Type B pancreatic cell (in vitro differentiated cells): ENCODE results near the gene SPATS1. TPM values are rescaled to one million over a fixed set of nuclear protein-coding genes. Genes with fewer than 3 reads are reported as not detected.
"Not testable (repeated sequence)": the region's sequence is repeated elsewhere in the genome, so short reads cannot be mapped to it uniquely, and the experiment has no call there.

Experiments used
- DNase-seq: peaks from one replicate; pipeline ENCODE4 v3.0.0; 2021; ENCODE audit warnings: mixed read lengths; ENCODE audit not compliant: unreplicated experiment; ENCODE audit errors: extremely low spot score
- H3K27ac Mint-ChIP-seq: 2 replicates; pipeline ENCODE4 v1.8.0; 2021; ENCODE audit warnings: mild to moderate bottlenecking, mixed read lengths
- H3K27me3 Mint-ChIP-seq: 2 replicates; pipeline ENCODE4 v1.8.0; 2021; ENCODE audit warnings: mixed read lengths
- H3K36me3 Mint-ChIP-seq: 2 replicates; pipeline ENCODE4 v1.8.0; 2021; ENCODE audit warnings: mixed read lengths
- H3K4me1 Mint-ChIP-seq: one replicate; pipeline ENCODE4 v1.8.0; 2021; ENCODE audit warnings: mixed read lengths; ENCODE audit not compliant: unreplicated experiment
- H3K4me3 Mint-ChIP-seq: 2 replicates; pipeline ENCODE4 v1.8.0; 2021; ENCODE audit warnings: mild to moderate bottlenecking, mixed read lengths
- H3K9me3 Mint-ChIP-seq: 2 replicates; pipeline ENCODE4 v1.8.0; 2021; ENCODE audit warnings: mixed read lengths
- CTCF ChIP-seq: fragments of 200-600 bp; sonication (generic); conservative IDR thresholded peaks from 2 replicates; pipeline ENCODE4 v1.5.0; 2021; ENCODE audit warnings: antibody characterized with exemption, mild to moderate bottlenecking
- total RNA-seq: library from RNA; stranded (reverse); gene quantifications from 2 replicates; pipeline ENCODE4 v1.2.1, GENCODE V29; 2021; ENCODE audit warnings: low replicate concordance

Gene SPATS1
- total RNA-seq, 1 donor from 2014 or later: not detected

- Mint-ChIP-seq H3K27me3 (peaks cover 11% of the 10 kb centered on the region), H3K9me3 (no peaks in the 10 kb centered on the region), H3K4me3 (peak within 1 kb of the TSS; percentile 94), H3K27ac (peak within 1 kb of the TSS; percentile 92), H3K4me1 (peaks cover 9% of the 10 kb centered on the region), H3K36me3 (peaks cover 12% of the 10 kb centered on the region)
- DNase-seq: peak; percentile 93
- TF ChIP-seq CTCF: peak; percentile 99
Observed at GRCh38 chr6:44312901-44313788, 29.3 kb upstream of the SPATS1 start, which contains the start of gene AARS2. Gene AARS2 (minus strand): TSS chr6:44313347. CDS start chr6:44313323, 24 bp downstream.

GRCh38 chr6:44314657-44315056, 27.8 kb upstream of the SPATS1 start:
- H3K27ac Mint-ChIP-seq, DNase-seq, H3K4me1 Mint-ChIP-seq, H3K9me3 Mint-ChIP-seq, H3K4me3 Mint-ChIP-seq: not testable (repeated sequence)
- Mint-ChIP-seq H3K36me3 (peaks cover 10% of the 10 kb centered on the region), H3K27me3 (peaks cover 26% of the 10 kb centered on the region)

GRCh38 chr6:44315516-44315915, 26.9 kb upstream of the SPATS1 start:
- Mint-ChIP-seq H3K4me1 (peaks cover 9% of the 10 kb centered on the region), H3K36me3 (peaks cover 4% of the 10 kb centered on the region), H3K27ac (no peak overlapping the region), H3K4me3 (no peak overlapping the region), H3K27me3 (peaks cover 35% of the 10 kb centered on the region), H3K9me3 (no peaks in the 10 kb centered on the region)
- no peak for TF ChIP-seq CTCF
- no peak for DNase-seq

- H3K4me1 Mint-ChIP-seq: peaks cover 9% of the 10 kb centered on the region
- no peak overlapping the region for H3K27ac Mint-ChIP-seq
- no peak overlapping the region for H3K4me3 Mint-ChIP-seq
- H3K27me3 Mint-ChIP-seq: peaks cover 39% of the 10 kb centered on the region
- TF ChIP-seq CTCF: no peak
- no peak for DNase-seq
- no peaks in the 10 kb centered on the region for H3K9me3 Mint-ChIP-seq
- H3K36me3 Mint-ChIP-seq: peaks cover 4% of the 10 kb centered on the region
Observed at GRCh38 chr6:44315951-44316350, 26.5 kb upstream of the SPATS1 start.

- Mint-ChIP-seq H3K4me3 (no peak overlapping the region), H3K27me3 (peaks cover 42% of the 10 kb centered on the region), H3K9me3 (no peaks in the 10 kb centered on the region), H3K36me3 (peaks cover 3% of the 10 kb centered on the region), H3K27ac (no peak overlapping the region), H3K4me1 (peaks cover 8% of the 10 kb centered on the region)
- DNase-seq: no peak
- no peak for TF ChIP-seq CTCF
Observed at GRCh38 chr6:44316481-44316880, 26.0 kb upstream of the SPATS1 start.

- not testable (repeated sequence) for H3K4me3 Mint-ChIP-seq, H3K36me3 Mint-ChIP-seq, H3K4me1 Mint-ChIP-seq, DNase-seq, H3K27ac Mint-ChIP-seq, H3K9me3 Mint-ChIP-seq
- H3K27me3 Mint-ChIP-seq: peaks cover 44% of the 10 kb centered on the region
Observed at GRCh38 chr6:44317136-44317631, 25.3 kb upstream of the SPATS1 start.
